ENCODE data around the gene FBXL7.

DNA sequence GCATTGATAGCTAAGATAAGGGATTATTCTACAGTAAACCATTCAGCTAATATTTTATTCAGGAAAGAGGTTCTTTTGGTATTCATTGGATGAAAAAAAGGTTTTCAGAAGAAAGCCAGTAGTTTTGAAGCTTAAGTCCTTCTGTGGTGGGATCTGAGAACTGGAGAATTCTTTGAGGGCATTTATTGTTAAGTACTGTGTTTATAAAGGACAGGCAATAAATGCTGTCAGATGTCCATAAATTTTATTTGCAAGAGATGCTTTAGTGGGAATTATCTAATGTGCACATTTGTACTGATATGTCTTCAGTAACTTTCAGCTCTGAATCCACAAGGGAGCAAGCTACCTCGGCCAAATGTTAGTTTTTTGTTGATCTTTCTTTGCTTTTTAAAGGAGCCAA lies 358.3 kb downstream of the FBXL7 start:
- TF ChIP-seq POLR2A (IDR thresholded peaks at IDR 0.05) = no peak
- TF ChIP-seq, protein P1, sequence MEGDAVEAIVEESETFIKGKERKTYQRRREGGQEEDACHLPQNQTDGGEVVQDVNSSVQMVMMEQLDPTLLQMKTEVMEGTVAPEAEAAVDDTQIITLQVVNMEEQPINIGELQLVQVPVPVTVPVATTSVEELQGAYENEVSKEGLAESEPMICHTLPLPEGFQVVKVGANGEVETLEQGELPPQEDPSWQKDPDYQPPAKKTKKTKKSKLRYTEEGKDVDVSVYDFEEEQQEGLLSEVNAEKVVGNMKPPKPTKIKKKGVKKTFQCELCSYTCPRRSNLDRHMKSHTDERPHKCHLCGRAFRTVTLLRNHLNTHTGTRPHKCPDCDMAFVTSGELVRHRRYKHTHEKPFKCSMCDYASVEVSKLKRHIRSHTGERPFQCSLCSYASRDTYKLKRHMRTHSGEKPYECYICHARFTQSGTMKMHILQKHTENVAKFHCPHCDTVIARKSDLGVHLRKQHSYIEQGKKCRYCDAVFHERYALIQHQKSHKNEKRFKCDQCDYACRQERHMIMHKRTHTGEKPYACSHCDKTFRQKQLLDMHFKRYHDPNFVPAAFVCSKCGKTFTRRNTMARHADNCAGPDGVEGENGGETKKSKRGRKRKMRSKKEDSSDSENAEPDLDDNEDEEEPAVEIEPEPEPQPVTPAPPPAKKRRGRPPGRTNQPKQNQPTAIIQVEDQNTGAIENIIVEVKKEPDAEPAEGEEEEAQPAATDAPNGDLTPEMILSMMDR (IDR thresholded peaks at IDR 0.05) = no peak
